CD4-positive, alpha-beta memory T cell (primary cell): ENCODE measurements around the gene MAP2K1. TPM values are rescaled to one million over a fixed set of nuclear protein-coding genes. Genes with fewer than 3 reads are reported as not detected.

Experiments
- CTCF ChIA-PET: fragments of 350-600 bp; sonication (Branson Sonifier 250); formaldehyde crosslinking; loops from one replicate; lab custom pipeline; 2021; ENCODE audit warnings: inconsistent platforms; ENCODE audit not compliant: partially characterized antibody; lab: Charles Lee
- POLR2A ChIA-PET: fragments of 350-600 bp; sonication (Branson Sonifier 250); formaldehyde crosslinking; loops from one replicate; lab custom pipeline; 2021; ENCODE audit not compliant: partially characterized antibody; lab: Charles Lee
- DNase-seq, 5 donors: peaks; one replicate each; pipeline versions ENCODE4 v3.0.0 to v3.0.0-alpha.2; 2020 to 2022; ENCODE audit warnings: mixed read lengths in 1 of 5
- H3K27ac ChIP-seq: one replicate; pipeline ENCODE4 v1.7.0; 2013; ENCODE audit warnings: low read depth, low read length
- H3K27me3 ChIP-seq: 2 replicates; pipeline ENCODE4 v1.7.0; 2013; ENCODE audit warnings: mild to moderate bottlenecking, low read length, moderate library complexity; ENCODE audit not compliant: insufficient read depth
- H3K36me3 ChIP-seq: 2 replicates; pipeline ENCODE4 v1.7.0; 2013; ENCODE audit warnings: mild to moderate bottlenecking, low read length, moderate library complexity; ENCODE audit not compliant: insufficient read depth
- H3K4me1 ChIP-seq: 2 replicates; pipeline ENCODE4 v1.7.0; 2013; ENCODE audit warnings: mild to moderate bottlenecking, low read length, moderate library complexity; ENCODE audit not compliant: insufficient read depth
- H3K4me3 ChIP-seq, 2 donors: one replicate each; pipeline ENCODE4 v1.7.0; 2013; ENCODE audit warnings: low read length in 2 of 2, mild to moderate bottlenecking in 1 of 2
- H3K9me3 ChIP-seq, 2 donors: one replicate each; pipeline ENCODE4 v1.7.0; 2013; ENCODE audit warnings: low read length in 2 of 2, control low read depth in 1 of 2; ENCODE audit not compliant: control insufficient read depth in 1 of 2
- H3K27ac Mint-ChIP-seq, 7 donors: one replicate each; pipeline ENCODE4 v1.8.0; 2020 to 2021; ENCODE audit warnings: mixed read lengths in 7 of 7, mild to moderate bottlenecking in 6 of 7, inconsistent platforms in 3 of 7, moderate library complexity in 3 of 7
- H3K27me3 Mint-ChIP-seq, 2 donors: one replicate each; pipeline ENCODE4 v1.8.0; 2020 to 2021; ENCODE audit warnings: mixed read lengths in 2 of 2
- H3K36me3 Mint-ChIP-seq, 2 donors: one replicate each; pipeline ENCODE4 v1.8.0; 2020 to 2021; ENCODE audit warnings: mixed read lengths in 2 of 2, inconsistent platforms in 1 of 2, mild to moderate bottlenecking in 1 of 2
- H3K4me1 Mint-ChIP-seq, 4 donors: one replicate each; pipeline ENCODE4 v1.8.0; 2020 to 2021; ENCODE audit warnings: mixed read lengths in 4 of 4, mild to moderate bottlenecking in 1 of 4
- H3K4me3 Mint-ChIP-seq, 8 donors: one replicate each; pipeline ENCODE4 v1.8.0; 2020 to 2021; ENCODE audit warnings: mixed read lengths in 8 of 8, mild to moderate bottlenecking in 7 of 8, moderate library complexity in 6 of 8, inconsistent platforms in 3 of 8
- H3K9me3 Mint-ChIP-seq, 8 donors: one replicate each; pipeline ENCODE4 v1.8.0; 2020 to 2021; ENCODE audit warnings: mixed read lengths in 8 of 8, mild to moderate bottlenecking in 5 of 8, inconsistent platforms in 3 of 8, moderate library complexity in 1 of 8
- intact Hi-C: fragments of 100-400 bp; cut with micrococcal nuclease; formaldehyde crosslinking; loops from one replicate; pipeline ENCODE4 v1.15.1; 2023
- polyA plus RNA-seq, 2 donors: library from polyadenylated mRNA; unstranded; fragments of 300-500 nt; fragmentation: Illumina TruSeq; gene quantifications; one replicate each; pipeline ENCODE4 v1.2.3, GENCODE V29; 2021
- total RNA-seq, 2 experiments: library from RNA; stranded (reverse); gene quantifications; one replicate each; pipeline ENCODE4 v1.2.3, GENCODE V29; 2021

MAP2K1 gene
- total and polyA plus RNA-seq, 4 experiments from 2014 or later = 44.9 to 71.2 (median 54.5) TPM

DNA sequence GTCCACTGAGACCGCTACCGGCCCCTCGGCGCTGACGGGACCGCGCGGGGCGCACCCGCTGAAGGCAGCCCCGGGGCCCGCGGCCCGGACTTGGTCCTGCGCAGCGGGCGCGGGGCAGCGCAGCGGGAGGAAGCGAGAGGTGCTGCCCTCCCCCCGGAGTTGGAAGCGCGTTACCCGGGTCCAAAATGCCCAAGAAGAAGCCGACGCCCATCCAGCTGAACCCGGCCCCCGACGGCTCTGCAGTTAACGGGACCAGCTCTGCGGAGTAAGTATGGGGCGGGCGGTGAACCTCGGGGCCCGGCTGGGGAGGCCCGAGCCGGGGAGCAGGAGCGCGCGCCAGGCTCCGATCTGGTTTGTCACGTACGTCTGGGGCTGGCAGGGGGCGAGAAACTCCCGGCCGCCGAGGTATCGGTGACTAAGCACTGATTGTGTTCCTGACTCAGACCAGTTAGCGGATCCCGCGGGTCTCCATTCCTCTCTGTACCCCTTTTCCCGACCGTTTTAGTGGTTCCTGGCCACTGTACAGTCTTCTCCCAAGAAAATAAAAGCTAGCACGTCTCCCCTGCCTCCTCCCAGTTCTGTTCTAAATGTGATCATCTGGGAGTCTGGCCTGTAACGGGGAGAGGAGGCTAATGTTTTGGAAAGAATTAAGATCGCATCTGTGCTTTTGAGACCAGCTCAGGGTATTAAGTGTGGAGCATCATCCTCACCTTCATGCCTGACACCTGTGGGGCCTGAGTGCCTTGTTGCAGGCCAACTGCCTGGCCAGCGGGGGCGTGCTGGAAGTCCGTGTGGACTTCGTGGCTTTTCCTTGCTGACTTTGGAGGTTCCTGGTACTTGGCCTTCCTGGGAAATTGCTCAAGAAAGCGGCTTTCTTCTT is 691 bp downstream of the MAP2K1 start:
- peaks cover 44 to 67% (median 57%) of the 10 kb centered on the region in 4 donors for H3K4me1 Mint-ChIP-seq
- ChIA-PET CTCF (interaction anchor here (0.5 to 6.6 kb wide), 15 partner anchors 8 to 120 kb away, joined by 3 to 119 read pairs (median 4); partner anchors contain the start of genes RPL4, SNAPC5, TIPIN and ZWILCH), POLR2A (interaction anchor here (0.9 to 9.0 kb wide), 18 partner anchors 9 to 117 kb away, joined by 3 to 119 read pairs (median 9); partner anchors contain the start of genes DIS3L, RPL4, SNAPC5 and TIPIN)
- H3K27ac Mint-ChIP-seq = peak overlapping the region; percentile 78 to 95 (median 92)
- peak overlapping the region; percentile 90 to 98 (median 95) for H3K4me3 Mint-ChIP-seq
- Histone ChIP-seq H3K4me1 (peaks cover 48% of the 10 kb centered on the region), H3K36me3 (no peaks in the 10 kb centered on the region), H3K4me3 (peak overlapping the region; percentile 71 to 96), H3K27ac (peak overlapping the region; percentile 83), H3K9me3 (no peaks in the 10 kb centered on the region), H3K27me3 (no peaks in the 10 kb centered on the region)
- H3K27me3 Mint-ChIP-seq = no peaks in the 10 kb centered on the region
- intact Hi-C loops = loop anchor here (5.0 kb wide), 2 partner anchors 40 to 95 kb away; partner anchors contain the start of gene DIS3L
- no peaks in the 10 kb centered on the region for H3K9me3 Mint-ChIP-seq
- H3K36me3 Mint-ChIP-seq = peaks cover 7 to 10% of the 10 kb centered on the region in 2 donors
- peak in 3 of 5 donors; percentile 49 to 83 (median 54) for DNase-seq

DNA sequence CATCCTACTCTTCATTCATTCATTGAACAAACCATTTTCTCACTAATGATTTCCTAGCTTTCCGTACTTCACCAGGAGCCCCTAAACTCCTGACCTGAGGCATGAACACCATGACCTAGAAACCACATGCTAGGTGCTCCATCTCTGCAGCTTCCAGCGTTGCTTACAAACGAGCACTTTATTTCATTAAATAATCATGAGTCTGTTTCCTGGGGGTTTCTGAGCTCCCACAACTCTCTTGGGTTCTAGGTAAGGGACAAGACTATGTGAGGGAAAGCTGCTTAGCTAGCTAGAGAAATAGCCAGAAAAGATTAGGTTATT is 1.3 kb downstream of the MAP2K1 start:
- no peaks in the 10 kb centered on the region for H3K9me3 Mint-ChIP-seq
- H3K4me1 ChIP-seq = peaks cover 54% of the 10 kb centered on the region
- no peaks in the 10 kb centered on the region for H3K27me3 ChIP-seq
- peaks cover 7 to 10% of the 10 kb centered on the region in 2 donors for H3K36me3 Mint-ChIP-seq
- no peaks in the 10 kb centered on the region for H3K27me3 Mint-ChIP-seq
- no peak for DNase-seq
- H3K36me3 ChIP-seq = no peaks in the 10 kb centered on the region
- ChIA-PET POLR2A (interaction anchor here (0.6 to 9.0 kb wide), 14 partner anchors 8 to 503 kb away, joined by 3 to 119 read pairs (median 14); partner anchors contain the start of genes DIS3L, RPL4, SNAPC5 and TIPIN), CTCF (interaction anchor here (0.8 to 6.6 kb wide), 9 partner anchors 14 to 116 kb away, joined by 3 to 119 read pairs (median 15); partner anchors contain the start of genes RPL4, SNAPC5 and ZWILCH)
- peak overlapping the region; percentile 83 for H3K27ac ChIP-seq
- peak overlapping the region; percentile 71 to 96 for H3K4me3 ChIP-seq
- peak overlapping the region; percentile 78 to 95 (median 92) for H3K27ac Mint-ChIP-seq
- intact Hi-C loops = loop anchor here (5.0 kb wide), 2 partner anchors 39 to 96 kb away; partner anchors contain the start of gene DIS3L
- peaks cover 47 to 71% (median 60%) of the 10 kb centered on the region in 4 donors for H3K4me1 Mint-ChIP-seq
- peak overlapping the region; percentile 90 to 98 (median 95) for H3K4me3 Mint-ChIP-seq
- H3K9me3 ChIP-seq = no peaks in the 10 kb centered on the region

DNA sequence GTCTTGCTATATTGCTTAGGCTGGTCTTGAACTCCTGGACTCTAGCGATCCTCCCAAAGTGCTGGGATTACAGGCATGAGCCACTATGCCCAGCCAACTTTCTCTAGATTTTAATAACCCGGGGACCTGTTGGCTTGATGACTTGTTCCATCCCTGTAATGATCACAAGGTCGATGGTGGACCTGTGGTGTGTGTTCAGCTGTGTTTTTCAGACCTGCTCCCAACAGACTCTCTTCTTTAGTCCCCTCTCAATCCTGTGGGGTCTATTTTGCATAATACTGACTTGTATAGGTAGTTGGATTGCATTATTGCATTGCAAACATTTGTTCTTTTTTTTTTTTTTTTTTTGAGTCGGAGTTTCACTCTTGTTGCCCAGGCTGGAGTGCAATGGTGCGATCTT is 1.9 kb downstream of the MAP2K1 start:
- intact Hi-C loops = loop anchor here (5.0 kb wide), 2 partner anchors 39 to 96 kb away; partner anchors contain the start of gene DIS3L

DNA sequence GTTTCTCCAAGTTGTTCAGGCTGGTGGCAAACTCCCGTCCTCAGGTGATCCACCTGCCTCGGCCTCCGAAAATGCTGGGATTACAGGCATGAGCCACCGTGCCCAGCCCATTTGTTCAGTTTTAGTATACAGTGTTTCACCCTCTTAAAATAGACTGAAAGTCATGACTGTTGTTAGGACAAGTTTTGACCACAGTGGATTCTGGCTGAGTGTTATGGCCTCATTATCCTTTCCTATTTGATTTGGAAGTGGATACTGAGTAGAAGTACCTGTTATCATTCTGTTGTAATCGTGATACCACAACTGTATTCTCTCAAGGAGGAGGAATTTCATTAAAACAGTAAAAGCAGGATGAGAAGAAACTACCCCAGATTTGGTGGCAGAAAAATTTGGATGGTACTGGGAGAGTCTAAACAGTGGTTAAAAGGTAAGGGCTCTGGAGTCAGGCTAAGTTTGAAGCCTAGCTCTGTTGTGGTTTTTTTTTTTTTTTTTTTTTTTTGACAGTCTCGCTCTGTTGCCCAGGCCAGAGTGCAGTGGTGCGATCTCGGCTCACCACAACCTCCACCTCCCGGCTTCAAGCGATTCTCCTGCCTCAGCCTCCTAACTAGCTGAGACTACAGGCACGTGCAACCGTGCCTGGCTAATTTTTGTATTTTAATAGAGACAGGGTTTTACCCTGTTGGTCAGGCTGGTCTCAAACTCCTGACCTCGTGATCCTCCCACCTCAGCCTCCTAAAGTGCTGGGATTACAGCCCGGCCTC is 2.6 kb downstream of the MAP2K1 start:
- peaks cover 67% of the 10 kb centered on the region for H3K4me1 ChIP-seq
- H3K4me3 Mint-ChIP-seq = peak overlapping the region; percentile 75 to 98 (median 94)

More for the DNA sequence above, 1.9 kb downstream of the MAP2K1 start:
- POLR2A ChIA-PET = interaction anchor here (0.6 to 9.0 kb wide), 10 partner anchors 13 to 503 kb away, joined by 5 to 119 read pairs (median 24); partner anchors contain the start of genes DIS3L, RPL4, SNAPC5 and TIPIN
- Mint-ChIP-seq H3K4me1 (peaks cover 50 to 77% (median 64%) of the 10 kb centered on the region in 4 donors), H3K36me3 (peaks cover 7 to 10% of the 10 kb centered on the region in 2 donors), H3K4me3 (peak overlapping the region; percentile 78 to 98 (median 94)), H3K27ac (peak overlapping the region; percentile 78 to 95 (median 92)), H3K27me3 (no peaks in the 10 kb centered on the region), H3K9me3 (no peaks in the 10 kb centered on the region)
- Histone ChIP-seq H3K36me3 (no peaks in the 10 kb centered on the region), H3K27me3 (no peaks in the 10 kb centered on the region), H3K4me1 (peaks cover 60% of the 10 kb centered on the region), H3K4me3 (peak overlapping the region; percentile 5 to 27), H3K27ac (no peak overlapping the region), H3K9me3 (no peaks in the 10 kb centered on the region)
- CTCF ChIA-PET = interaction anchor here (1.0 to 6.6 kb wide), 6 partner anchors 14 to 116 kb away, joined by 3 to 119 read pairs (median 14); partner anchors contain the start of genes RPL4, SNAPC5 and ZWILCH
- DNase-seq = no peak

DNA sequence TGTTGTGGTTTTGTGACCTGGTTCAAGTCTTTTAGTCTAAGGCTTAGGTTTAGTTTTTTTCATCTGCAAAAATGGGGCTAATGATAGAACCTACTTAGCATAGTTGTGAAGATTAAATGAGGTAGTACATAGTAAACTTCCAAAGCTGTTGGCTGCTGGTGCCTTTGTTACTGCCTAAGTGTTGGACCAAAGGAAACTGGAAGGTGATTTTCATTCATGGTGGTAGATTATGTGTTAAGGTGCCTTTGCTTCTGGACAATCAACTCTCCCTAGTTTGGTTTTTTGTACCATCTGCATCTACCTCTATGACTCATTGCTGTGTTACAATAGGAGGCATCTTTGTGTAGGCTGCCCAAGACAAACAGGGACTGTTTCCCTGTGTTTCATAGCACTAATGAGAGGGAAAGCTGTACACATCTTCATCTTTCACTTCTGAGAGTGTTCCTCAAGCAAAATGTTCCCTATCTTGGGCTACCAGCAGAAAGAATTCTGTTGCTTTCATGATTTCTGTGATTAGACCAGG is 3.2 kb downstream of the MAP2K1 start:
- Mint-ChIP-seq H3K36me3 (peaks cover 5 to 12% of the 10 kb centered on the region in 2 donors), H3K27me3 (no peaks in the 10 kb centered on the region), H3K9me3 (no peaks in the 10 kb centered on the region), H3K27ac (peak overlapping the region; percentile 69 to 96 (median 91)), H3K4me1 (peaks cover 58 to 89% (median 74%) of the 10 kb centered on the region in 4 donors), H3K4me3 (peak overlapping the region; percentile 64 to 98 (median 90))
- no peaks in the 10 kb centered on the region for H3K9me3 ChIP-seq
- POLR2A ChIA-PET = interaction anchor here (0.6 to 9.0 kb wide), 9 partner anchors 10 to 115 kb away, joined by 3 to 119 read pairs (median 5); partner anchors contain the start of genes RPL4, SNAPC5, TIPIN and ZWILCH
- CTCF ChIA-PET = interaction anchor here (5.2 to 6.6 kb wide), 2 partner anchors 12 to 109 kb away, joined by 44 to 119 read pairs; partner anchors contain the start of gene SNAPC5
- peak overlapping the region in 1 of 2 donors; percentile 6 for H3K4me3 ChIP-seq
- no peak for DNase-seq
- H3K27me3 ChIP-seq = no peaks in the 10 kb centered on the region
- intact Hi-C loops = loop anchor here (5.0 kb wide), 2 partner anchors 37 to 98 kb away; partner anchors contain the start of gene DIS3L
- H3K27ac ChIP-seq = peak overlapping the region; percentile 54
- H3K36me3 ChIP-seq = no peaks in the 10 kb centered on the region
- H3K4me1 ChIP-seq = peaks cover 73% of the 10 kb centered on the region

More for the DNA sequence above, 2.6 kb downstream of the MAP2K1 start:
- H3K27ac ChIP-seq = peak overlapping the region; percentile 54
- Mint-ChIP-seq H3K36me3 (peaks cover 7 to 12% of the 10 kb centered on the region in 2 donors), H3K27me3 (no peaks in the 10 kb centered on the region), H3K27ac (peak overlapping the region; percentile 69 to 96 (median 91)), H3K9me3 (no peaks in the 10 kb centered on the region), H3K4me1 (peaks cover 55 to 84% (median 71%) of the 10 kb centered on the region in 4 donors)
- DNase-seq = peak in 2 of 5 donors; percentile 26 to 30
- intact Hi-C loops = loop anchor here (5.0 kb wide), 2 partner anchors 38 to 97 kb away; partner anchors contain the start of gene DIS3L
- CTCF ChIA-PET = interaction anchor here (1.0 to 6.6 kb wide), 3 partner anchors 13 to 110 kb away, joined by 3 to 119 read pairs (median 44); partner anchors contain the start of gene SNAPC5
- no peaks in the 10 kb centered on the region for H3K9me3 ChIP-seq
- no peaks in the 10 kb centered on the region for H3K36me3 ChIP-seq
- no peaks in the 10 kb centered on the region for H3K27me3 ChIP-seq
- POLR2A ChIA-PET = interaction anchor here (0.9 to 9.0 kb wide), 7 partner anchors 10 to 115 kb away, joined by 3 to 119 read pairs (median 13); partner anchors contain the start of genes RPL4, SNAPC5, TIPIN and ZWILCH
- no peak overlapping the region for H3K4me3 ChIP-seq

DNA sequence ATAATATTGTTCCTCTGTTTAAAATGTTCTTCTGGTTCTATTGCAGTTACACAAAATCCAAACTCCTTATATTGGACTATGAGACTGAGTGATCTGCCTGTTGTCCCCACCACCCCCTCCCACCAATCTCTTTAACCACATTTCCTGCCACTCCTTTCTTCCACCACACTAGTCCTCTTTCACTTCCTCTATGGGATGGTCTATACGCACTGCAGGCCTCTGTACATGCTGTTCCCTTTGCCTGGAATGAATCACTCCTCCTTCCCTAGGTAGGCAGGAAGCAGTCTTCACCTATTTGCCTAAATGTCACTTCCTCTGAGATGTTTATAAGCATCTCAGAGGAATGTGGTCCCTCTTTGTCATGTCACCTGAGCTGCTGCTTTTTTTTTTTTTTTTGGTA is 4.0 kb downstream of the MAP2K1 start:
- Histone ChIP-seq H3K4me3 (no peak overlapping the region), H3K4me1 (peaks cover 81% of the 10 kb centered on the region), H3K9me3 (no peaks in the 10 kb centered on the region), H3K27ac (peak overlapping the region; percentile 54), H3K36me3 (no peaks in the 10 kb centered on the region), H3K27me3 (no peaks in the 10 kb centered on the region)
- ChIA-PET POLR2A (interaction anchor here (1.1 to 9.0 kb wide), 6 partner anchors 9 to 114 kb away, joined by 3 to 119 read pairs (median 7); partner anchors contain the start of genes RPL4, SNAPC5 and ZWILCH), CTCF (interaction anchor here (0.8 to 6.6 kb wide), 3 partner anchors 11 to 108 kb away, joined by 3 to 44 read pairs (median 5); no protein-coding TSS in a partner anchor)
- Mint-ChIP-seq H3K36me3 (peaks cover 6 to 12% of the 10 kb centered on the region in 2 donors), H3K9me3 (no peaks in the 10 kb centered on the region), H3K27ac (peak overlapping the region; percentile 69 to 96 (median 91)), H3K27me3 (no peaks in the 10 kb centered on the region), H3K4me3 (peak overlapping the region; percentile 5 to 98 (median 77)), H3K4me1 (peaks cover 61 to 93% (median 75%) of the 10 kb centered on the region in 4 donors)
- peak in 4 of 5 donors; percentile 33 to 68 (median 39) for DNase-seq
- intact Hi-C loops = no loop called here
